ENCODE data around the gene CEACAM3.
"Not testable (repeated sequence)": the region's sequence is repeated elsewhere in the genome, so short reads cannot be mapped to it uniquely, and the experiment has no call there.

Gene CEACAM3

DNA sequence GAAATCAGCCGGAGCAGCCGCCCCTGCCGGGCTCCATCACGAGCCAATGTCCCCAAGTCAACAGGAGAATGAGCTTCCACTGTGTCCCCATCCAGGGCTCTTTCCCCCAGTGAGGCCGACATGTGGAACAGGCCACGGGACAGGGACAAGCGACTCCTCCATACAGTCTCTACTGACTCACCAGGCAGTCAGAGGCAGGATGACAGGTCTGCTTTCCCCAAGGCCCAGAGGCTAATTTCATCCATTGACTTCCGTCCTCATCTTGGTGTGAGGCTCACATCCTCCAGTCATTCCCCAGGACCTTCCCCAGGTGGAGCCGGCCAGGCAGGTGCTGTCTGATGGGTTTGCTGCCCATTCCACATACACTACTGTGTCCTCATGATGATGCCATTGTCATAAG lies 37.5 kb upstream of the CEACAM3 start:
- no peaks in the 10 kb centered on the region for H3K9me3 ChIP-seq (ENCODE audit: insufficient read depth, low read length)
- H3K27ac ChIP-seq (ENCODE audit: low read depth, low read length), result no peak overlapping the region
- H4K20me1 ChIP-seq (ENCODE audit: low read depth, low read length), result no peaks in the 10 kb centered on the region
- no peaks in the 10 kb centered on the region for H3F3A ChIP-seq (ENCODE audit: insufficient read depth)
- TF ChIP-seq CTCF (IDR thresholded peaks at IDR 0.05; ENCODE audit: insufficient read depth, low read length, poor library complexity, severe bottlenecking) (no peak), EZH2phosphoT487 (conservative IDR thresholded peaks at IDR 0.05; ENCODE audit: low read length) (no peak)
- no peak overlapping the region for H3K9ac ChIP-seq (ENCODE audit: low read length)
- no peak overlapping the region for H3K4me2 ChIP-seq (ENCODE audit: low read depth, low read length, poor library complexity, severe bottlenecking)
- no peak overlapping the region for H3K4me3 ChIP-seq (ENCODE audit: insufficient read depth, low read length, poor library complexity, severe bottlenecking)
- no peaks in the 10 kb centered on the region for H3K79me2 ChIP-seq (ENCODE audit: insufficient read depth, low read length)
- no peak overlapping the region for H2AFZ ChIP-seq (ENCODE audit: low read depth, low read length, severe bottlenecking)
- H3K9me2 ChIP-seq (replicated peaks; ENCODE audit: insufficient read depth, low read length), result no peaks in the 10 kb centered on the region
- no peaks in the 10 kb centered on the region for H3K36me3 ChIP-seq (ENCODE audit: low read length)
- H3K27me3 ChIP-seq (ENCODE audit: low read length), result no peaks in the 10 kb centered on the region

DNA sequence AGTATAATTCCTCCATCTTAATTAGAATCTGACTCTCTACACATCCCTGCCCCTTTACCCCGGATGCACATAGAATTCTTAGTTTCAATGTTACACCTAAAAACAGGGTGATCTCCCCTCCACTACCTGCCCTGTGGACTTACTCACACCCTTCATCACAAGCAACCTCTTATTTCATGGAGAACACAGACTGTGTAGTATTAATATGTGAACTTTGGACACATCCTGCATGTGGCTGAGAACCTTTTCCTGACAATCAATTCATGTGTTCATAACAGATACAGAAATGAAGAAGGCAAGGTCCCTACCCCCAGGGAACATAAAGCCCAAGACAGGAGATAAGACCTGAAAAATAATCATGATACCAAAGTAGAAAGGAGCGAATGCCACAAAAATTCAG lies 29.3 kb upstream of the CEACAM3 start:
- Histone ChIP-seq H3K27me3 (ENCODE audit: low read length) (no peaks in the 10 kb centered on the region), H3K4me2 (ENCODE audit: low read depth, low read length, poor library complexity, severe bottlenecking) (no peak overlapping the region), H3K79me2 (ENCODE audit: insufficient read depth, low read length) (no peaks in the 10 kb centered on the region), H3K9ac (ENCODE audit: low read length) (no peak overlapping the region), H3K36me3 (ENCODE audit: low read length) (no peaks in the 10 kb centered on the region), H4K20me1 (ENCODE audit: low read depth, low read length) (no peaks in the 10 kb centered on the region), H2AFZ (ENCODE audit: low read depth, low read length, severe bottlenecking) (no peak overlapping the region), H3K9me3 (ENCODE audit: insufficient read depth, low read length) (no peaks in the 10 kb centered on the region), H3K4me3 (ENCODE audit: insufficient read depth, low read length, poor library complexity, severe bottlenecking) (no peak overlapping the region), H3F3A (ENCODE audit: insufficient read depth) (no peaks in the 10 kb centered on the region), H3K27ac (ENCODE audit: low read depth, low read length) (no peak overlapping the region), H3K9me2 (replicated peaks; ENCODE audit: insufficient read depth, low read length) (no peaks in the 10 kb centered on the region)
- TF ChIP-seq EZH2phosphoT487 (conservative IDR thresholded peaks at IDR 0.05; ENCODE audit: low read length) (no peak), CTCF (IDR thresholded peaks at IDR 0.05; ENCODE audit: insufficient read depth, low read length, poor library complexity, severe bottlenecking) (no peak)

- H3K27me3 ChIP-seq (ENCODE audit: low read length); H4K20me1 ChIP-seq (ENCODE audit: low read depth, low read length); H3K27ac ChIP-seq (ENCODE audit: low read depth, low read length); H3F3A ChIP-seq (ENCODE audit: insufficient read depth); H3K9me2 ChIP-seq (replicated peaks; ENCODE audit: insufficient read depth, low read length); H3K9ac ChIP-seq (ENCODE audit: low read length); H3K9me3 ChIP-seq (ENCODE audit: insufficient read depth, low read length); H3K4me3 ChIP-seq (ENCODE audit: insufficient read depth, low read length, poor library complexity, severe bottlenecking); H3K4me2 ChIP-seq (ENCODE audit: low read depth, low read length, poor library complexity, severe bottlenecking); H3K79me2 ChIP-seq (ENCODE audit: insufficient read depth, low read length); H3K36me3 ChIP-seq (ENCODE audit: low read length); H2AFZ ChIP-seq (ENCODE audit: low read depth, low read length, severe bottlenecking): not testable (repeated sequence)
Measured at GRCh38 chr19:41768105-41768504, 28.3 kb upstream of the CEACAM3 start.

- Histone ChIP-seq H3K4me3 (ENCODE audit: insufficient read depth, low read length, poor library complexity, severe bottlenecking) (no peak overlapping the region), H3K27ac (ENCODE audit: low read depth, low read length) (no peak overlapping the region), H3K27me3 (ENCODE audit: low read length) (no peaks in the 10 kb centered on the region), H3K79me2 (ENCODE audit: insufficient read depth, low read length) (no peaks in the 10 kb centered on the region), H3K9me2 (replicated peaks; ENCODE audit: insufficient read depth, low read length) (no peaks in the 10 kb centered on the region), H3K36me3 (ENCODE audit: low read length) (no peaks in the 10 kb centered on the region), H3K9me3 (ENCODE audit: insufficient read depth, low read length) (no peaks in the 10 kb centered on the region), H3K4me2 (ENCODE audit: low read depth, low read length, poor library complexity, severe bottlenecking) (no peak overlapping the region), H2AFZ (ENCODE audit: low read depth, low read length, severe bottlenecking) (no peak overlapping the region), H3K9ac (ENCODE audit: low read length) (no peak overlapping the region), H3F3A (ENCODE audit: insufficient read depth) (no peaks in the 10 kb centered on the region), H4K20me1 (ENCODE audit: low read depth, low read length) (no peaks in the 10 kb centered on the region)
- no peak for TF ChIP-seq EZH2phosphoT487 (conservative IDR thresholded peaks at IDR 0.05; ENCODE audit: low read length)
- no peak for TF ChIP-seq CTCF (IDR thresholded peaks at IDR 0.05; ENCODE audit: insufficient read depth, low read length, poor library complexity, severe bottlenecking)
Measured at GRCh38 chr19:41769608-41770007, 26.8 kb upstream of the CEACAM3 start.

All from SU-DHL-6 (cell line).